GM13977 (cell line): ENCODE data around the gene KRT222.

Experiments used
- DNase-seq: peaks from one replicate; pipeline ENCODE4 v3.0.0; 2012; ENCODE audit warnings: low spot score
- in situ Hi-C: fragments of 300-500 bp; cut with MboI; formaldehyde crosslinking; loops from one replicate; pipeline ENCODE4 v1.12.0; 2022; ENCODE audit warnings: low sequenced_read_pairs, low pct_unique_long_range_greater_than_20kb, mixed read lengths, inconsistent platforms; ENCODE audit not compliant: unreplicated experiment
- TF ChIP-seq, protein P1 (sequence below): IDR thresholded peaks from 2 replicates; pipeline ENCODE4 v1.5.1; 2012; ENCODE audit warnings: mild to moderate bottlenecking, control low read depth; ENCODE audit not compliant: insufficient read depth; ENCODE audit errors: extremely low read depth, missing control alignments

KRT222 gene

DNA sequence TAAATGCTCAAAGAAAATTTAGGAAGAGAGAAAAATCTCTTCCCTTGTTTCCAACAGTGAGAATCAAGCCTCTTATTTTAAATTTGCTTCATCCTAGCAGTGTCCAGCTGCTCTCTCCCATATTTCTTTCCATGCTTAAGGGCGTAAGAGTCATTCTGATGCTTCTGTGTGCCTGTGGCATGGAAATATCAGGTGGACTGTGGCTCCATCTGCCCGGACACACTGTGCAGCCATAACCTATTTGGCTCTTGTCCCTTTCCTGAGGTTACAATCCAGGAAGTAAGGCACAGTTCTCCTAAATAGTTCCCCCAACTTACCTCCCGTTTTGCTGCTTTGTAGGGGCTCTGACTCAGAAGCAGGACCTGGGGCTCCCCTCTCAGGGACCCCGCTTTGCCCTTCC lies 6.3 kb upstream of the KRT222 start:
- in situ Hi-C loops = no loop called here
- no peak for DNase-seq
- TF ChIP-seq, protein P1, sequence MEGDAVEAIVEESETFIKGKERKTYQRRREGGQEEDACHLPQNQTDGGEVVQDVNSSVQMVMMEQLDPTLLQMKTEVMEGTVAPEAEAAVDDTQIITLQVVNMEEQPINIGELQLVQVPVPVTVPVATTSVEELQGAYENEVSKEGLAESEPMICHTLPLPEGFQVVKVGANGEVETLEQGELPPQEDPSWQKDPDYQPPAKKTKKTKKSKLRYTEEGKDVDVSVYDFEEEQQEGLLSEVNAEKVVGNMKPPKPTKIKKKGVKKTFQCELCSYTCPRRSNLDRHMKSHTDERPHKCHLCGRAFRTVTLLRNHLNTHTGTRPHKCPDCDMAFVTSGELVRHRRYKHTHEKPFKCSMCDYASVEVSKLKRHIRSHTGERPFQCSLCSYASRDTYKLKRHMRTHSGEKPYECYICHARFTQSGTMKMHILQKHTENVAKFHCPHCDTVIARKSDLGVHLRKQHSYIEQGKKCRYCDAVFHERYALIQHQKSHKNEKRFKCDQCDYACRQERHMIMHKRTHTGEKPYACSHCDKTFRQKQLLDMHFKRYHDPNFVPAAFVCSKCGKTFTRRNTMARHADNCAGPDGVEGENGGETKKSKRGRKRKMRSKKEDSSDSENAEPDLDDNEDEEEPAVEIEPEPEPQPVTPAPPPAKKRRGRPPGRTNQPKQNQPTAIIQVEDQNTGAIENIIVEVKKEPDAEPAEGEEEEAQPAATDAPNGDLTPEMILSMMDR = no peak

DNA sequence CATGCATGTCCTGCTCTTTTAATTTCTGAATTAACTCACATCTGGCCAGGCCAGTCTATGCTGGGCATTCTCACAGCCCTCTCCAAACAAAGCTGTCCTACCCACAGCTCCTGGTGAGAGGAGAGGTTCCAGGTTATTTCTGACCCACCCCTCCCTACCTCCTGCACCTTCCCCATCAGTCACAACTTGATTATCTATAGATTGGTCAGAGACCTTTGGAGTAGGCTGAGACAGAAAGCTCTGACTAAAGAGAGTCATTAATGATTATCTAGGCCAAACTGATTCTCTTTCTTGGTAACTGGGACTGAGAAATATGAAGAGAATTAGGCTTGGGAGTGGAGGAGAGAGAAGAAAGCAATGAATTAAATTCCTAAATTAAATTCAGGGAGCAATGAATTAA lies 1.4 kb upstream of the KRT222 start:
- TF ChIP-seq, protein P1 = no peak
- in situ Hi-C loops = no loop called here
- DNase-seq = no peak

DNA sequence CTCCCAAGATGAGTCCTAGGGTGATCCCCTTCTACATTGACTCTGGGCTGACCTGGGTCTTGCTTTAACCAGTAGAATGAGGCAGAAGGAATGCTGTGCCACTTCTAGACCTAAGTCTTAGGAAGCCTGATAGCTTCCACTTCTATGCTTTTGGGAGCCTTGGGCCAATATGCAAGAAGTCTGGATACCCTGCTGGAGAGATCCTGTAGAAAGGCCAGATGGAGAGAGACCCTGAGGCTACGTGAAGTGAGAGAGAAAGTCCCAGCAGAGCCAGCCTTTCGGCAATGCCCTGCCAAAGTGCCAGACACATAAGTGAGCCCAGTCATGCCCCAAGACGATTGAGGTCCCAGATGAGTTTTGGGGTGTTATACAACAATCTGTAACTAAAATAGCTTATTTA lies 1.7 kb downstream of the KRT222 start:
- TF ChIP-seq, protein P1 = no peak
- in situ Hi-C loops = no loop called here
- DNase-seq = no peak

DNA sequence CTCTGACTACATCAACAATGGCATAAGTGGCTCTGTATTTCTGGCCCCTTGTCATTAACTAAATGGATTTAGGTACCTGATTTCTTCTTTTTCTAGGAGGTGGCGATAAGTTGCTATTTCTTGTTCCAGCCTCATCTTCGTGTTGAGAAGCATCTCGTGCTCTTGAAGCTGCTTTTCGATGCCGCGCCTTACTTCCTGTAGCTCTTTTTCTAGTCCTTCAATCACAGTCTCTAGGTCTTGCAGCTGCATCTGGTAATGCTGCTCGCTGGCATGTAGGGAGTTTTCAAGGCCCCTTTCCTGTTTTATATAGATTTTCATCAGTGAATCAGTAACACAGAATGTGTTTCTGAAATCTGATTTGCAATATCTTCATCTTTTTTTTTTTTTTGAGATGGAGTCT lies 5.1 kb downstream of the KRT222 start:
- TF ChIP-seq, protein P1 = no peak
- DNase-seq = no peak
- in situ Hi-C loops = no loop called here

DNA sequence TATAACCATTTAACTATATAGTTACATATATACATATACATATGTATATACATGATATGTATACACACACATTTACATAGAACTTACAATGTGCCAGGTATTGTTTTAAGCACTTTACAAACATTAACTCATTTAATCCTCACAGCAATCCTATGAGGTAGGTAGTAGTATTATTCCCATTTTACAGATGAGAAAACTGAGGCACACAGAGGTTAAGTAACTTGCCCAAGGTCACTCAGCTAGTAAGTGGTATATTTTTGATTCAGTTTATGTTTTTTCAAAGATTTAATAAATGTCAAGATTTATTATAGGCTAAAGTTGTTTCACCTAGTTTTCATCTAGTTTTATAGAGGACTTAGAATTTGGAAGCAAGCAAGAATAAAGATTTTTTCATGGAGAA lies 6.6 kb downstream of the KRT222 start:
- TF ChIP-seq, protein P1 = no peak
- in situ Hi-C loops = no loop called here

DNA sequence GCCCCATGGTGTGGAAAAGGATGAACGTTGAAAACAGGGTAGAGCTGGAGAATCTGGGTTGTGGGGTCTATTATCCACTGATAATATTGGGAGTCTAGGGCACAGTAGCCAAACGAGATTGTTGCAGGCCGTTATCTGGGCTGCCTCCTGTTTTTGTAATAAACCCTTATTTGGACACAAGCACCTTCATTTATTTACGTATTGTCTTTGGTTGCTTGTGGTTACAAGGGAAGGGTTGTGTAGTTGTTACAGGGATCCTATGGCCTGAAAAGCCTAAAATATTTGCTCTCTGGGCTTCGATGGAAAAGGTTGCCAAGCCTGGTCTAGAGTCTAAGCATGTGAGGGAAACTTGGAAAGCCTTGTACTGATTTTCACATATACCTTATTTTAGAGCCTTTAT lies 13.0 kb downstream of the KRT222 start:
- in situ Hi-C loops = no loop called here
- no peak for DNase-seq
- TF ChIP-seq, protein P1 = no peak

More for the DNA sequence above, 6.6 kb downstream of the KRT222 start:
- DNase-seq = no peak
